Left forelimb (tissue), 1 donor: Measurements from ENCODE around the gene LHPP.

Experiments
- DNase-seq: peaks from one replicate; pipeline ENCODE4 v3.0.0-alpha.2; 2018; ENCODE audit warnings: low spot score

The LHPP gene

GRCh38 chr10:124644771-124645415, 183.3 kb downstream of the LHPP start:
- no peak for DNase-seq

- DNase-seq, result no peak
Measured at GRCh38 chr10:124645467-124646095, 184.0 kb downstream of the LHPP start.

DNA sequence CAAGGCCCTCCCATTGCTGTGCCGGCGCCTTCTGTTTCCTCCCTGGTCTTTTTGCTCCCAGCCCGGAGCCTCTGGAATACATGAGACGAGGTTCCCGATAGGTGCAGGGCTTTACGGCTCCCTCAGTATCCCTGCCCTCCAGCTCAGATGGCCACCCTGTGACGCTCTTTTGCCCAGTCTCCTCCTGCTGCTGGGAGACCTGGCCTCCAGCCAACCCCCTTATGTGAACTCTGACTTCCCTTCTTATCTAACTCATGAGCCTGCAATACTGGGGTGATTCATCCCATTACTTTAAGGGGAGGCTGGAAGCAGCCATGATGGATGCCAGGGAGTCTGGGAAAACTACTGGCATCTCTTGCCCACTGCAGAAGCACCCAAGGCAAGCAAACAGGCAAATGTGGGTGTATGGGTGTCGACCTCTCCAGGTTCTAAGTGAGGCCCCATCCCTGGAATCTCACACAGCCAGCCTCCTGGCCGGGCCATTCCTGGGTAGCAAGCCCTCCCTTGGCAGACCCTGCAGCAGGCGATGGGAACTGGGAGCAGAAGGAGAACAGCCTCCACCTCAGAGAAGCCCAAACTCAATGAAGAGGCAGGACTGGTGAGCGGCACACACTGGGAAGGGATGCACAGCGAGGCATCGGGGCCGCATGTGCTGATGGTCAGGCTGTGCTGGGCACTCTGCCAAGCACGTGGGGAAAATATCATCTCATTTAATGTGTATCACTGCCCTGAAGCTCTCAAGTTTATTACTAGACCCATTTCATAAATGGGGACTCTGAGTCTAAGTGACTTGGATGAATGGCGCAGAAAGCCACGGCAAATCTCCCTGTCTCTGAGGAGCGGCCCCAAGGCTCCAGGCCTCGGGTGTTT, 185.1 kb downstream of the LHPP start:
- no peak for DNase-seq

GRCh38 chr10:124647421-124648130, 186.0 kb downstream of the LHPP start:
- no peak for DNase-seq

DNA sequence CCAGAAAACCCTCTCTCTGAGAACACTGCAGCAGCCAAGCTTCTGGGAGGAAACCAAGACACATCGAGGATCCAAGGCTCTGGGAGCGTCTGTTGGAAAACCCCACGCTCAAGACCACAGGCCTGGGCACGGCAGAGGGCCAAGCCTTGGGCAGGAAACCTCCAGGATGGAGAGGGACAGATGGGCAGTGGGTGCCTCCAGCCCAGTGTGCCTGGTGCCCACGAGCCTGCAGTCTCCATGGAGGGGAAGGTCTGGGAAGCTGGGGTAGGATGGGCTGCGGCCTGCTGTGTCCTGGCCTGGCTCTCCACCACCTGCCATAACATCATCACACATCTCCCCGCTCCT, 186.5 kb downstream of the LHPP start:
- no peak for DNase-seq

GRCh38 chr10:124648738-124649137, 187.1 kb downstream of the LHPP start:
- DNase-seq, result no peak

- no peak for DNase-seq
Measured at GRCh38 chr10:124649214-124649613, 187.6 kb downstream of the LHPP start.

GRCh38 chr10:124650263-124650662, 188.6 kb downstream of the LHPP start:
- no peak for DNase-seq

GRCh38 chr10:124650820-124651401, 189.3 kb downstream of the LHPP start:
- DNase-seq, result no peak

DNA sequence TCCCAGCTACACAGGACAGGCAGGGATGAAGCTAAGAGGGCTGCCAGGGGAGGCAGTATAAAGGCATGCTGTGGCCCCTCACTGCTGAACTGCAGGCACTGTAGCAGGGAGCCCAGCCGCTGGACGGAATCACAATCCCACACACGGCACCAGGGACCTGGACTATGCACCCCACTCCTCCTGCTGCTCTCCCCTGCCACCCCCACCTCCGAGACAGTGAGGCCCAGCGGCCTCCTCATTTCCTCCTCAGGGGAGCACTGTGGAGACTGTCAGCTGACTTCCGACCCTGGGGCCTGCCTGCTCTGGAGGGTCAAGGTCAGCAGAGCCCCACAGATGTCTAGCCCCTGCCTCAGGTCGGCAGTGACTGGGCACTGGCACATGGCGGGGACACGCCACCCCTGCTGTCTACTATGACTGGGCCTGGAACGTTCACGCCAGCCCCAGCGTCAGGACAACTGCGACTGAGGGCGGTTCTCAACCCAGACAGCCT, 189.8 kb downstream of the LHPP start:
- DNase-seq, result no peak

- no peak for DNase-seq
Measured at GRCh38 chr10:124652200-124652599, 190.6 kb downstream of the LHPP start.

- DNase-seq, result no peak
Measured at GRCh38 chr10:124652701-124653100, 191.1 kb downstream of the LHPP start.

GRCh38 chr10:124653311-124653710, 191.7 kb downstream of the LHPP start:
- no peak for DNase-seq

DNA sequence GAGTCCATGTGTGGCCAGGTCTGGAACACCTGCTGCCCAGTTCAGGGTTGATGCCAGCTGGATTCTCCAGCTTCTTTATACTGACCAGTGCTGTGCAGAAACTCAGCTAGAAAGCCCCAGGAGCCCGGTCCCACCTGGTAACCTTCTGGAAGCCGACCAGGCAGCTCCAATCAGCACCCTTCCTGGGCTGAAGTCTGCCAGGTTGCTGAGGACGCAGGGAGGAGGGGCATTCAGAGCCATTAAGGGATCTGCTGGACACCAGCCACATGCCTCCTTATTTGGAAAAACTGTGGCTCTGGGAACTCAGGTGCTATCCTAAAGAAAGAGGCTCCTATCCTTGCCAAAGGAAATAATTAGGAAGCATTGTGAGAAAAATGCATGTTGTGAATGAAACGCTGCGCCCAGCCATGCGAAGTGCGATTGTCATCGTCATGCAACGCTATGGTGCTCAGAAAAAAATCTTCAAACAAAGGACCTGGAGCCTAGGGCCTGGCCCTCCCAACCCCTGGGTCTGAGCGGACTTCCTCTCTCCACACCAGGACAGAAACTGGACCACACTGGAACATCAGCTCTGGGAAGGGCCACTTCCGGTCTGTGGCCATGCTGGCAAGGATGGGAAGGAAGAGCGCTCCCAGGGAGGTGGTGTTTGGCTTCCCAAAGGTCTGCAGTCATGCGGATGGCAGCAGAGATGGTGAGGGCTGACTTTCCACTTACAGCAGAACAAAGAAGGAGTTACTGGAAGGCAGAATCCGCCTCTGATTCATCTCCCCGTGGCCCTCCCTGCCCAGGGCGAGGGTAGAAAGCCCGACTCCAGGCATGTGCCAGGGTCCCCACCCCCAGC, 192.4 kb downstream of the LHPP start:
- no peak for DNase-seq

- no peak for DNase-seq
Measured at GRCh38 chr10:124654686-124655085, 193.1 kb downstream of the LHPP start.

GRCh38 chr10:124655191-124656112, 193.8 kb downstream of the LHPP start:
- DNase-seq, result no peak

- no peak for DNase-seq
Measured at GRCh38 chr10:124656113-124656490, 194.5 kb downstream of the LHPP start.

- no peak for DNase-seq
Measured at GRCh38 chr10:124656541-124656940, 194.9 kb downstream of the LHPP start.

GRCh38 chr10:124657806-124658205, 196.2 kb downstream of the LHPP start:
- no peak for DNase-seq
